Fibroblast of mammary gland (primary cell): ENCODE results near the gene ABHD1.
A peak's percentile ranks its signal among the peaks of the same experiment; 100 is the strongest.
"Not testable (repeated sequence)": the region's sequence is repeated elsewhere in the genome, so short reads cannot be mapped to it uniquely, and the experiment has no call there.

ENCODE experiments used
- DNase-seq: peaks from one replicate; pipeline ENCODE4 v3.0.0-alpha.2; 2010; ENCODE audit warnings: low read depth
- H3K4me3 ChIP-seq: 2 replicates; pipeline ENCODE4 v1.5.1; 2011; ENCODE audit warnings: low read depth, mild to moderate bottlenecking, low read length, moderate library complexity; ENCODE audit not compliant: control insufficient read depth
- CTCF ChIP-seq: conservative IDR thresholded peaks from 2 replicates; pipeline ENCODE4 v1.5.1; 2011; ENCODE audit warnings: low read depth, low read length, inconsistent platforms; ENCODE audit not compliant: control insufficient read depth, insufficient read depth

Gene ABHD1

GRCh38 chr2:27115519-27115918, 8.1 kb upstream of the ABHD1 start:
- no peak overlapping the region for H3K4me3 ChIP-seq
- TF ChIP-seq CTCF: no peak
- peak; percentile 17 for DNase-seq

- H3K4me3 ChIP-seq: peak overlapping the region; percentile 56
- no peak for TF ChIP-seq CTCF
These were observed 5.6 kb upstream of the ABHD1 start for GRCh38 chr2:27117995-27118524.

GRCh38 chr2:27118525-27119329, 4.9 kb upstream of the ABHD1 start, which contains the start of gene CGREF1:
TSS of gene CGREF1 (minus strand) at chr2:27119128. CDS start at chr2:27104366, 14,762 bp downstream.
- TF ChIP-seq CTCF: no peak
- peak within 1 kb of the TSS; percentile 56 for H3K4me3 ChIP-seq
- no peak for DNase-seq

More at GRCh38 chr2:27117995-27118524, 5.6 kb upstream of the ABHD1 start:
- DNase-seq: no peak

GRCh38 chr2:27119330-27119670, 4.3 kb upstream of the ABHD1 start:
- peak overlapping the region; percentile 32 for H3K4me3 ChIP-seq
- not testable (repeated sequence) for DNase-seq

GRCh38 chr2:27121906-27122305, 1.7 kb upstream of the ABHD1 start:
- H3K4me3 ChIP-seq: no peak overlapping the region
- no peak for DNase-seq
- TF ChIP-seq CTCF: no peak

- DNase-seq: no peak
- no peak for TF ChIP-seq CTCF
- no peak overlapping the region for H3K4me3 ChIP-seq
These were observed 824 bp upstream of the ABHD1 start for GRCh38 chr2:27122791-27123190.

- H3K4me3 ChIP-seq: no peak overlapping the region
- no peak for DNase-seq
- no peak for TF ChIP-seq CTCF
These were observed 1.5 kb downstream of the ABHD1 start for GRCh38 chr2:27125104-27125503.
